HG02973 (cell line): ENCODE results near the gene IL12A.
A peak's percentile ranks its signal among the peaks of the same experiment; 100 is the strongest.

Experiments used
- ATAC-seq: cut with Tn5 transposase; IDR thresholded peaks from one replicate; pipeline ENCODE4 v1.9.1; 2021; ENCODE audit warnings: moderate library complexity; ENCODE audit not compliant: unreplicated experiment

IL12A gene

GRCh38 chr3:159988617-159989271 lies at the start of gene IL12A:
Gene IL12A (plus strand): TSS chr3:159988835.
- ATAC-seq = peak; percentile 93

GRCh38 chr3:159941038-159942000 lies 47.3 kb upstream of the IL12A start:
- ATAC-seq = peak; percentile 70

GRCh38 chr3:159944781-159945180 lies 43.9 kb upstream of the IL12A start:
- ATAC-seq = no peak

GRCh38 chr3:159945930-159946329 lies 42.7 kb upstream of the IL12A start:
- no peak for ATAC-seq

DNA sequence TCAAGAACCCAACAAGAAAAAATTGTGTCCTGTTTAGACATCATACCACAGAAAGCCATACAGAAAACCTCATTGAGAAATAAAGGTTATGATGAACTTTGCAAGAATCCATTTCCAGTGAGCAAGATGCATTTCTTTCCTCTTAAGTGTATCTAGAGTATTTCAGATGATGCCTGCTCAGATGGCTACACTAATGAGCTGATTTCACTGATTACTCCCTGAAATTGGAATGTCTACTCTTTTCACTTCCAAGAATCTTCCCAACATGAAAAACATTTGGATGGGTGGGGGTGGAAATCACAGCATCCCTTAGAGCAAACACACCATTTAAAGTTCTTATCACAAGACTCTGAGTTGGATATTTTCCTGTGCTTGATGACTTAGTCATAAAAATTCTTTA lies 41.4 kb upstream of the IL12A start:
- ATAC-seq = no peak

- no peak for ATAC-seq
These were observed 40.0 kb upstream of the IL12A start for GRCh38 chr3:159948429-159949144.

- peak; percentile 79 for ATAC-seq
These were observed 38.3 kb upstream of the IL12A start for GRCh38 chr3:159950156-159950898.

- no peak for ATAC-seq
These were observed 37.1 kb upstream of the IL12A start for GRCh38 chr3:159951540-159951939.

- no peak for ATAC-seq
These were observed 35.1 kb upstream of the IL12A start for GRCh38 chr3:159953325-159954085.

DNA sequence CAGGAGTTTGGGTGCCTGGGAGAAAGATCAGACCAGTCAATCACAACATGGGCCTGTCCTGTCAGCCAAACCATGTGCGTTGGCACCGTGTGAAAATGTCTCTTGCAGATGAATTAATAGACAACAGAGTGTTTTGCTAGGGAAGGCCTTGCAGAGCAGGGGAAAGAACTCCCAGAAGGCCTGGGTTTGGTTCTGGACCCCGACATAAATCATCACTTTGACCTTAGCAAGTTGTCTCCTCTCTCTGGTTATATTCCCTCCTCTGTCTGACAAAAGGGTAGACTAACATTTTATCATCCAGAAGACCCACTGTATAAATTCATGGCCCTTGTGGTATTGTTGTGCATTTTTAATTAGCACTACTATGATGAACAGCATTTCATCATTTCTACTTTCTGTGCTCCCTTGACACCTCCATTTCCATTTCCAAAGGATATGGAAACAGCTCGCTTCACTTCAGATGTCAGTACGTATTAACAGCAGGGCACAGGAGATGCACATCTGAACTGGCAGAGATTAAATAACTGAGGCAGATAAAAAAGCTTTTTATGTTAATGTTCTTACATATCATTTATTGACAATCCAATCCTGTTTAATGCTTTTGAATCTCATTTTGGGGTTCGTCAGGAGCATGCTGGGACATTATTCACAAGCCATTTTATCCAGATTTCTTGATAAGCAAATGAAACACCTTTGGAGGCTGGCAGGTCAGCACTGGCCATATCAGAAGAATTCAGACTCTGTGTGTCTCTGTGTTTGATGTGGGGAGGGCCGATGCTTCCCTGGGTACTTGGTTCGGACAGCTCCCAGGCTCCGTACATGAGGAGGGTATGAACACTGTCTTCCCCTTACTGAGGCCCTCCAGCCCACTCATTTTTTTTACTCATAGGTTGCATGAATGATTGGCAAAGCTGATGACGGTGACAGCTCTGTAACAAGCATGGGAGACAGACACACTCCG lies 28.2 kb upstream of the IL12A start:
- ATAC-seq = no peak

DNA sequence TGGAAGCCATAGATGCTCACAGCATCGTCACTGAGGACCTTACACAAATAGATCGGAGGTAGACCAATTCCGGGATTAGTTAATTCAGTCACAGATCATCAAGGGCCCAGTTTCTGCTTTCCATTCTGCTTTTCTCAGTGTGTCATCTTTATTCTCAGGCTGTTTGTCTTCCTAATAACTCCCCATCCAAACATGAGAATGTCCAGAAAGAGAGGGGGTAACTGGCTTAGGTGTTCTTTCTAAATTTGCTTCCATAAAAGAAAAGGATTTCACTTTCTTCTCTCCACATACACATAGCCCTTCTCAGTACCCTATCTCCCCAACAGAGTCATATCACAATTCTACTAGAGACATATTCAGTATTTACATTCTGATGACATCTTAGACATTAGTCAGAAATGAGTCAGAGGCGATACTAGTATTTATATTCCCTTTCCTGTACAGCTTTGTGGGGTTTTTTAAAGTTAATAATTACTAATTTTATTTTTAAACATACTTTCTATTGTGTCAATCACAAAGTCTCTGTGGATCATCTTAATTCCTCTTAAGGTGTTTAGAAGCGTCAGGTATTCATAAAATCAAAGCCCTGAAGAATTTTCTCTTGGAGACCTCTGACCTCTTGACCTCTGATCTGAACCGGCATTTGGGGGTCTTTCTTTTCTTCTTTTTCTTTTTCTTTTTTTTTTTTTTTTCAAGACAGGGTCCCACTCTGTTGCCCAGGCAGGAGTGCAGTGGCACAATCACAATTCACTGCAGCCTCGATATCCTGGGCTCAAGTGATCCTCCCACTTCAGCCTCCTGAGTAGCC lies 24.3 kb upstream of the IL12A start:
- peak; percentile 100 for ATAC-seq

GRCh38 chr3:159971311-159971710 lies 17.3 kb upstream of the IL12A start:
- ATAC-seq = no peak

- no peak for ATAC-seq
These were observed 11.3 kb upstream of the IL12A start for GRCh38 chr3:159977295-159977694.

- peak; percentile 94 for ATAC-seq
These were observed 10.3 kb upstream of the IL12A start for GRCh38 chr3:159978353-159978752.

DNA sequence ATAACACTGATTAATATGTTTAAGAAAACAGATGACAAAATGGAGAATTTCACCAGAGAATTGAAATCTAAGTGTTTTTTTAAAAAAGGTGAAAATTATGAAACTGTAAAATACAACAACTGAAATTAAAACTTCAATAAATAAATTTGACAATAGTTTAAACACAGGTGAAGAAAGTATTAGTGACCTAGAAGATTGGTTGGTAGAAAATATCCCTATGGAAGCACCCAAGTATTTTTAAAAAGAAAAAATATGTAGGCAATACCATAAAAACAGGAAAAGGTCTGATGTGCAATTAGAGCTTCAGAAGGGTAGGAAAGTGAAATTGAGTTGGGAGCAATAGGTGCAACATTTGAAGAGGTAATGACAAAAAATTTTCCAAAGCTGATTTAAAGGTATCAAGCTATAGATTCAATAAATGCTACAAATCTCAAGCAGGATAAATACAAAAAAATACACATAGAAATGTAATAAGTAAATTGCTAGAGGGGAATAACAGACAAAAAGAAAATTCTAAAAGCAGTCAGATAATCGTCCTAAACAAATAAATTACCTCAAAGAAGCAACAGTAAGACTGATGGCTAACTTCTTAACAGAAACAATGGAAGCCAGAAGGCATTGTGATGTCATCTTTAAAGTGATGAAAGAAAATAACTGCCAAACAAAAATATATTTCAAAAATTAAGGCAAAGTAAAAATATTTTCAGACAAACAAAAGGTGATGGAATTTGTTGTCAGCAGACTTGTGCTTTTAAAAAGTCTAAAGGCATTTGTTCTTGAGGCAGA lies 9.5 kb upstream of the IL12A start:
- ATAC-seq = no peak

DNA sequence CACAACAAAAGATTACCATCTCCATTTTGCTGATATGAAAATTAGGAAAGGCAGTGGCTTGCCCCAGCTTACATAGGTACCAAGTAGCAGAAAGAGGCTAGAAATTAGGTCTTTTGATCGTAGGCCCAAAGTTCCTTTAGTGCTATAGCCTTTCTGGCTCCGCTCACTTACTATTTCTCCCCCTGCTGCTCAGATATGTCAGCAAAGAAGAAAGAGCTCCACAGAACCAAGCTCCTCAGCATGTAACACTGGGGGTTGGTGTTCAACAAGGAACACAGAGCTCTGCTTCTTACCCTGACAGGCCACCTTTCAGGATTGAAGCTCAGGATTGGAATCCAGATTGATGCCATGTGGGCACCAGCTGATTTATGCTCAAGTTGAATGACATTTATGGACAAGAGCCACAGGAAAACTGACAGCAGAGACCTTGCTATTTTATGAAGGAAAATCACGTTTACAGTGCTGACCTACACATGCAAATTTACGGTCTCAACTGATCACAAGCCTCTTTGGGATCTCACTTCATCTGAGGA lies 6.1 kb upstream of the IL12A start:
- ATAC-seq = no peak

- ATAC-seq = peak; percentile 26
These were observed 1.3 kb upstream of the IL12A start for GRCh38 chr3:159987291-159987711.
